Spinal cord (tissue), 10 donors: ENCODE results near the gene MEOX1. TPM values are rescaled to one million over a fixed set of nuclear protein-coding genes. Genes with fewer than 3 reads are reported as not detected.

Experiments used
- DNase-seq, 6 donors: peaks; one replicate each; pipeline versions ENCODE4 v3.0.0 to v3.0.0-alpha.2; 2013 to 2015; ENCODE audit warnings: low spot score in 6 of 6, low read depth in 4 of 6
- H3K27ac ChIP-seq: one replicate; pipeline ENCODE4 v1.5.1; 2013; ENCODE audit warnings: low read depth, low read length, control low read depth
- H3K27me3 ChIP-seq: one replicate; pipeline ENCODE4 v1.6.1; 2013; ENCODE audit warnings: low read length; ENCODE audit not compliant: control insufficient read depth, insufficient read depth
- H3K36me3 ChIP-seq: one replicate; pipeline ENCODE4 v1.6.1; 2013; ENCODE audit warnings: low read length; ENCODE audit not compliant: control insufficient read depth, insufficient read depth
- H3K4me1 ChIP-seq: one replicate; pipeline ENCODE4 v1.6.1; 2013; ENCODE audit warnings: low read length; ENCODE audit not compliant: control insufficient read depth, insufficient read depth
- H3K4me3 ChIP-seq: one replicate; pipeline ENCODE4 v1.5.1; 2013; ENCODE audit warnings: low read depth, low read length, control low read depth
- H3K9me3 ChIP-seq: one replicate; pipeline ENCODE4 v1.6.1; 2013; ENCODE audit warnings: low read length; ENCODE audit not compliant: control insufficient read depth, insufficient read depth
- WGBS: methylation state at CpG from one replicate; pipeline ENCODE4 v1.1.5; 2013; ENCODE audit warnings: missing lambda C conversion rate; ENCODE audit not compliant: insufficient coverage; 5-methylcytosine and 5-hydroxymethylcytosine counted together
- polyA plus RNA-seq, 2 donors: library from polyadenylated mRNA; unstranded; fragments of 120-200 nt; gene quantifications; one replicate each; pipeline ENCODE4 v1.2.1, GENCODE V29; 2013; ENCODE audit not compliant: insufficient read length in 2 of 2
- small RNA-seq: library from RNA; depleted of rRNA; stranded (forward); fragments of <200 nt; gene quantifications from one replicate; pipeline ENCODE3, GENCODE V24; 2014; ENCODE audit warnings: low replicate concordance
- total RNA-seq, 2 donors: library from RNA; depleted of rRNA in 1 of 2; stranded (reverse); fragments of 120-200 nt in 1 of 2; fragments of >200 nt in 1 of 2; gene quantifications; one replicate each; pipeline versions ENCODE4 v1.2.3 to v1.2.4, GENCODE V29; 2013 to 2014
- donor health status: healthy.

The MEOX1 gene
- total and polyA plus RNA-seq, 4 donors, result 0.35 to 2.3 (median 1.7) TPM

DNA sequence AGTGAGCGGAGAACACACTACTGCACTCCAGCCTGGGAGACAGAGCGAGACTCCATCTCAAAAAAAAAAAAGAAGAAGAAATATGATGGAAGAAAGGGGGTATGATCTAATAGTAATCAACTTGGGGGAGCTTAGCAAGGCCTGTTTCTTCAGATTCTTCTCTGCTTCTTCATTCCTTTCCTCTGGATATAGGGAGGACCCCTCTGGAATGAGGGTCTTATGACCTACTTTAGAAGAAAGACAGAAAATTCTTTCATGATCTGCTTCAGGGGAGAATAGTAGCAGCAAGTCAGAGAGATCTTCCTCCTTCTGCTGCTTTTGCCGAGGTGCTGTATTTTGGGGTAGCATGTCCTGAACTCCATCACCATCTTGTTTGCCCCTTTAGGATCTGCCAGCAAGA is 70.7 kb downstream of the MEOX1 start:
- no peak for DNase-seq
- H3K4me1 ChIP-seq, result peaks cover 13% of the 10 kb centered on the region
- peak overlapping the region; percentile 84 for H3K27ac ChIP-seq
- no peaks in the 10 kb centered on the region for H3K9me3 ChIP-seq
- H3K36me3 ChIP-seq, result no peaks in the 10 kb centered on the region
- no peaks in the 10 kb centered on the region for H3K27me3 ChIP-seq
- no peak overlapping the region for H3K4me3 ChIP-seq
- 80% methylated on average over 1 of the region's 3 CpGs for WGBS

Small RNA genes within 50 kb of the gene (small RNA-seq; reads per million reads assigned to genes)
- gene RF00017, result not detected

Other genes starting within 250 kb of the MEOX1 start
- 10 to 100 TPM; 38.7 to 47.2 TPM for gene DHX8, start 177.9 kb downstream of the MEOX1 start, total RNA-seq
- gene DHX8, start 177.9 kb downstream of the MEOX1 start, polyA plus RNA-seq, result 10 to 100 TPM; 35.5 to 36.6 TPM
- gene ETV4, start 115.6 kb downstream of the MEOX1 start, total RNA-seq, result 1 to 10 TPM; 2.7 to 4.7 TPM
- 10 to 100 TPM; 23.1 to 27.2 TPM for gene ETV4, start 115.6 kb downstream of the MEOX1 start, polyA plus RNA-seq
- under 1 TPM; 0.17 to 0.50 TPM for gene SOST, start 96.9 kb upstream of the MEOX1 start, total RNA-seq
- 1 to 10 TPM in 1 of 2 donors, under 1 TPM in 1; 0.67 to 1.5 TPM for gene SOST, start 96.9 kb upstream of the MEOX1 start, polyA plus RNA-seq
- gene DUSP3, start 117.1 kb upstream of the MEOX1 start, total RNA-seq, result 10 to 100 TPM; 41.3 to 49.0 TPM
- 10 to 100 TPM; 40.3 to 41.6 TPM for gene DUSP3, start 117.1 kb upstream of the MEOX1 start, polyA plus RNA-seq
- under 1 TPM in 1 of 2 donors, not detected in 1; 0.10 TPM for gene CFAP97D1, start 118.5 kb upstream of the MEOX1 start, total RNA-seq
- under 1 TPM; 0.12 to 0.16 TPM for gene CFAP97D1, start 118.5 kb upstream of the MEOX1 start, polyA plus RNA-seq
- gene MPP3, start 171.2 kb upstream of the MEOX1 start, total RNA-seq, result 10 to 100 TPM; 15.9 to 30.2 TPM
- gene MPP3, start 171.2 kb upstream of the MEOX1 start, polyA plus RNA-seq, result 10 to 100 TPM; 32.3 to 41.5 TPM
- under 1 TPM; 0.39 to 0.40 TPM for gene CD300LG, start 185.3 kb upstream of the MEOX1 start, total RNA-seq
- under 1 TPM; 0.40 to 0.69 TPM for gene CD300LG, start 185.3 kb upstream of the MEOX1 start, polyA plus RNA-seq
- gene MPP2, start 245.6 kb upstream of the MEOX1 start, total RNA-seq, result 10 to 100 TPM; 12.1 to 24.1 TPM
- gene MPP2, start 245.6 kb upstream of the MEOX1 start, polyA plus RNA-seq, result 10 to 100 TPM; 38.3 to 43.4 TPM